Liver (tissue), 9 donors: ENCODE data around the gene ZNF580. TPM values are rescaled to one million over a fixed set of nuclear protein-coding genes. Genes with fewer than 3 reads are reported as not detected.

ENCODE experiments used
- DNase-seq: peaks from one replicate; pipeline ENCODE4 v3.0.0-alpha.2; 2017; ENCODE audit warnings: low spot score
- H3K27ac ChIP-seq, 2 donors: one replicate each; pipeline ENCODE4 v1.7.0; 2013; ENCODE audit warnings: inconsistent platforms in 2 of 2, low read length in 2 of 2, control low read depth in 1 of 2, low read depth in 1 of 2, mild to moderate bottlenecking in 1 of 2
- H3K27me3 ChIP-seq, 4 donors: one replicate each; pipeline versions ENCODE4 v1.6.1 to v1.7.0; 2013; ENCODE audit warnings: low read length in 3 of 4, inconsistent platforms in 1 of 4, mild to moderate bottlenecking in 1 of 4, moderate library complexity in 1 of 4; ENCODE audit not compliant: control insufficient read depth in 4 of 4, insufficient read depth in 4 of 4
- H3K36me3 ChIP-seq, 4 donors: one replicate each; pipeline versions ENCODE4 v1.6.1 to v1.7.0; 2013; ENCODE audit warnings: low read length in 3 of 4, mild to moderate bottlenecking in 3 of 4, low read depth in 1 of 4, moderate library complexity in 1 of 4; ENCODE audit not compliant: control insufficient read depth in 4 of 4, insufficient read depth in 3 of 4
- H3K4me1 ChIP-seq, 4 donors: one replicate each; pipeline versions ENCODE4 v1.6.1 to v1.7.0; 2013; ENCODE audit warnings: low read length in 3 of 4, mild to moderate bottlenecking in 3 of 4, moderate library complexity in 1 of 4; ENCODE audit not compliant: control insufficient read depth in 4 of 4, insufficient read depth in 4 of 4
- H3K4me3 ChIP-seq, 3 donors: one replicate each; pipeline versions ENCODE4 v1.6.1 to v1.7.0; 2013; ENCODE audit warnings: low read length in 3 of 3, control low read depth in 1 of 3, low read depth in 1 of 3, mild to moderate bottlenecking in 1 of 3
- H3K9ac ChIP-seq, 2 donors: one replicate each; pipeline ENCODE4 v1.7.0; 2013; ENCODE audit warnings: low read length in 2 of 2, mild to moderate bottlenecking in 2 of 2, moderate library complexity in 2 of 2, control low read depth in 1 of 2, low read depth in 1 of 2
- H3K9me3 ChIP-seq, 4 donors: one replicate each; pipeline versions ENCODE4 v1.6.1 to v1.7.0; 2013; ENCODE audit warnings: low read length in 3 of 4; ENCODE audit not compliant: control insufficient read depth in 4 of 4
- CTCF ChIP-seq: fragments of 150-350 bp; IDR thresholded peaks from 2 replicates; pipeline ENCODE4 v1.5.1; 2017; ENCODE audit warnings: improper control_type of control experiment, low read depth, low read length; ENCODE audit not compliant: missing input control
- FOXA1 ChIP-seq: IDR thresholded peaks from 2 replicates; pipeline ENCODE4 v1.6.1; 2016; ENCODE audit warnings: antibody characterized with exemption
- GABPA ChIP-seq, 2 donors: IDR thresholded peaks in 1 of 2; conservative IDR thresholded peaks in 1 of 2; 2 replicates each; pipeline ENCODE4 v1.6.1; 2016; ENCODE audit warnings: antibody characterized with exemption in 2 of 2, mild to moderate bottlenecking in 1 of 2, moderate library complexity in 1 of 2
- HNF4G ChIP-seq: IDR thresholded peaks from 2 replicates; pipeline ENCODE4 v1.6.1; 2016; ENCODE audit warnings: antibody characterized with exemption
- JUND ChIP-seq, 2 donors: IDR thresholded peaks; 2 replicates each; pipeline ENCODE4 v1.6.1; 2016; ENCODE audit warnings: antibody characterized with exemption in 2 of 2
- MAX ChIP-seq: IDR thresholded peaks from 2 replicates; pipeline ENCODE4 v1.6.1; 2016; ENCODE audit warnings: antibody characterized with exemption
- NR2F2 ChIP-seq: IDR thresholded peaks from 2 replicates; pipeline ENCODE4 v1.6.1; 2016; ENCODE audit warnings: antibody characterized with exemption
- RAD21 ChIP-seq, 2 donors: IDR thresholded peaks; 2 replicates each; pipeline ENCODE4 v1.6.1; 2016; ENCODE audit warnings: antibody characterized with exemption in 2 of 2, mild to moderate bottlenecking in 2 of 2
- REST ChIP-seq: IDR thresholded peaks from 2 replicates; pipeline ENCODE4 v1.6.1; 2016; ENCODE audit warnings: antibody characterized with exemption, mild to moderate bottlenecking
- SP1 ChIP-seq: IDR thresholded peaks from 2 replicates; pipeline ENCODE4 v1.6.1; 2018; ENCODE audit warnings: antibody characterized with exemption, mild to moderate bottlenecking
- TAF1 ChIP-seq: conservative IDR thresholded peaks from 2 replicates; pipeline ENCODE4 v1.6.1; 2016; ENCODE audit warnings: antibody characterized with exemption, mild to moderate bottlenecking
- YY1 ChIP-seq: IDR thresholded peaks from 2 replicates; pipeline ENCODE4 v1.6.1; 2016; ENCODE audit warnings: antibody characterized with exemption, mild to moderate bottlenecking
- ZBTB33 ChIP-seq: IDR thresholded peaks from 2 replicates; pipeline ENCODE4 v1.6.1; 2016; ENCODE audit warnings: antibody characterized with exemption
- WGBS: extraction: QIAGEN DNeasy Blood & Tissue Kit; methylation state at CpG from one replicate; pipeline ENCODE4 v1.1.7; 2013; 5-methylcytosine and 5-hydroxymethylcytosine counted together
- polyA plus RNA-seq, 2 donors: library from polyadenylated mRNA; stranded (reverse) in 1 of 2; unstranded in 1 of 2; fragments of 200-250 nt in 1 of 2; fragments of >200 nt in 1 of 2; fragmentation: Nextera tagmentation in 1 of 2; extraction: Ambion mirVana in 1 of 2; gene quantifications; one replicate each; pipeline versions ENCODE4 v1.2.1 to v1.2.3, GENCODE V29; 2013 to 2015
- total RNA-seq, 2 donors: library from RNA; depleted of rRNA; stranded (reverse); fragments of >200 nt; gene quantifications; one replicate each; pipeline ENCODE4 v1.2.3, GENCODE V29; 2014
- TF ChIP-seq, protein P1 (sequence below): IDR thresholded peaks from 2 replicates; pipeline ENCODE4 v1.6.1; 2016; ENCODE audit warnings: antibody characterized with exemption
- donor health status: healthy.
- donor health status: healthy.
- donor health status: healthy.
- donor health status: healthy.
- donor health status: healthy.

The ZNF580 gene
- total and polyA plus RNA-seq, 4 donors: 2.6 to 5.2 (median 5.1) TPM

- Histone ChIP-seq H3K4me1 (peaks cover 25 to 75% (median 54%) of the 10 kb centered on the region in 4 donors), H3K9me3 (no peaks in the 10 kb centered on the region), H3K27ac (no peak overlapping the region), H3K27me3 (no peaks in the 10 kb centered on the region), H3K36me3 (no peaks in the 10 kb centered on the region), H3K9ac (no peak overlapping the region), H3K4me3 (no peak overlapping the region)
- WGBS: 88% methylated on average over 6 of the region's 6 CpGs
- TF ChIP-seq HNF4G (no peak), CTCF (peak; percentile 10), ZBTB33 (no peak)
- no peak for DNase-seq
Measured at GRCh38 chr19:55638864-55639359, 1.9 kb upstream of the ZNF580 start.

- WGBS: 25% methylated on average over 38 of the region's 38 CpGs
- H3K4me3 ChIP-seq: peak overlapping the region in 2 of 3 donors; percentile 65 to 86
- H3K27ac ChIP-seq: peak overlapping the region; percentile 83 to 91
- H3K9me3 ChIP-seq: no peaks in the 10 kb centered on the region
- H3K9ac ChIP-seq: peak overlapping the region in 1 of 2 donors; percentile 60
- no peaks in the 10 kb centered on the region for H3K27me3 ChIP-seq
- peaks cover 0 to 3% (median under 1%) of the 10 kb centered on the region in 4 donors for H3K36me3 ChIP-seq
- DNase-seq: peak; percentile 62
- TF ChIP-seq MAX (peak; percentile 55), RAD21 (IDR thresholded peaks at IDR 0.05) (peak; percentile 12 to 48), NR2F2 (no peak), CTCF (peak; percentile 36), GABPA (IDR thresholded peaks at IDR 0.05 in 1 of 2, conservative IDR thresholded peaks at IDR 0.05 in 1 of 2) (peak in 1 of 2 donors; percentile 14)
- H3K4me1 ChIP-seq: peaks cover 28 to 83% (median 63%) of the 10 kb centered on the region in 4 donors
Measured at GRCh38 chr19:55640043-55640576, 692 bp upstream of the ZNF580 start.

- Histone ChIP-seq H3K4me1 (peaks cover 18 to 70% (median 51%) of the 10 kb centered on the region in 4 donors), H3K9ac (peak overlapping the region; percentile 58 to 84), H3K27ac (peak overlapping the region; percentile 83 to 91), H3K4me3 (peak overlapping the region; percentile 65 to 86 (median 79)), H3K36me3 (peaks cover 0 to 9% (median under 1%) of the 10 kb centered on the region in 4 donors), H3K27me3 (no peaks in the 10 kb centered on the region), H3K9me3 (no peaks in the 10 kb centered on the region)
- DNase-seq: no peak
- 1% methylated on average over 25 of the region's 25 CpGs for WGBS
- no peak for TF ChIP-seq TAF1
- TF ChIP-seq REST: no peak
- TF ChIP-seq FOXA1: no peak
- TF ChIP-seq SP1: no peak
- TF ChIP-seq YY1: no peak
- TF ChIP-seq, protein P1, sequence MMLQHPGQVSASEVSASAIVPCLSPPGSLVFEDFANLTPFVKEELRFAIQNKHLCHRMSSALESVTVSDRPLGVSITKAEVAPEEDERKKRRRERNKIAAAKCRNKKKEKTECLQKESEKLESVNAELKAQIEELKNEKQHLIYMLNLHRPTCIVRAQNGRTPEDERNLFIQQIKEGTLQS: no peak
- no peak for TF ChIP-seq NR2F2
- no peak for TF ChIP-seq JUND (IDR thresholded peaks at IDR 0.05)
Measured at GRCh38 chr19:55641426-55642152, 787 bp downstream of the ZNF580 start.
